SW 1271 (cell line): Measurements from ENCODE around the gene COL18A1.
"Not testable (repeated sequence)": the region's sequence is repeated elsewhere in the genome, so short reads cannot be mapped to it uniquely, and the experiment has no call there.

Source experiments
- DNase-seq, 2 experiments: peaks; one replicate each; lab custom pipeline; 2025; lab: John Stamatoyannopoulos, UW

Gene COL18A1

DNA sequence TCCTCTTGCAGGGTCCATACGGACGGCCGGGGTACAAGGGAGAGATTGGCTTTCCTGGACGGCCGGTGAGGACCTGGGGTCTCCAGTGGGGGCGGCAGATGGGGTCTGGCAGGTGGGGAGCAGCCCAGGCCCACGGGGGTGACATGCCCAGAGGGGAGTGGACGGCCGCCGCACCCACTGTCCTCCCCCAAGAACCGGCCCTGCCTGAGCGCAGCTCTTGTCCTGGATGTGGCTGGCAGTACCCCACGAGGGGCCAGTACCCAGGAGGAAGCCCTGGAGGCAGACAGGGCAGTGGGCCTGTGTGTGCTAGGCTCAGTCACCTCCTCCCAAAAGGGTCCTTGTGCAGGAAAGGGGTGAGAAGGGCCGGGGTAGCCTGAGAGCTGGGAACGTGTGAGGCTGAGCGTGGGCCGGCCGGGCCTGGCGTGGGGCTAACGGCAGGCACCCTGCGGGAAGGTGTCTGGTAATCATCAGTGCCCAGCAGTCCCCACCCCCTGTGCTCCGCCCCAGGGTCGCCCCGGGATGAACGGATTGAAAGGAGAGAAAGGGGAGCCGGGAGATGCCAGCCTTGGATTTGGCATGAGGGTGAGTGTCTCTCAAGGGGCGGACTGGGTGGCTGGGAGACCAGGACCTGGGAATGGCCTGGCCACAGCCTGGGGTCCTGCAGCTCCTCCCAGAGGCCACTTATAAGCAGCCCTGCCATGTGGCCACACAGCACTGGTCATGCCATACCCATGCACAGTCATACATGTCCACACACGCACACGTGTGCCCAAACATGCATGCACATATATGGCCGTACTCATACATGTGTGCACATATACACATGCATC is 90.1 kb downstream of the COL18A1 start:
- no peak for DNase-seq

- DNase-seq: no peak
Measured at GRCh38 chr21:45496151-45496967, 91.4 kb downstream of the COL18A1 start.

DNA sequence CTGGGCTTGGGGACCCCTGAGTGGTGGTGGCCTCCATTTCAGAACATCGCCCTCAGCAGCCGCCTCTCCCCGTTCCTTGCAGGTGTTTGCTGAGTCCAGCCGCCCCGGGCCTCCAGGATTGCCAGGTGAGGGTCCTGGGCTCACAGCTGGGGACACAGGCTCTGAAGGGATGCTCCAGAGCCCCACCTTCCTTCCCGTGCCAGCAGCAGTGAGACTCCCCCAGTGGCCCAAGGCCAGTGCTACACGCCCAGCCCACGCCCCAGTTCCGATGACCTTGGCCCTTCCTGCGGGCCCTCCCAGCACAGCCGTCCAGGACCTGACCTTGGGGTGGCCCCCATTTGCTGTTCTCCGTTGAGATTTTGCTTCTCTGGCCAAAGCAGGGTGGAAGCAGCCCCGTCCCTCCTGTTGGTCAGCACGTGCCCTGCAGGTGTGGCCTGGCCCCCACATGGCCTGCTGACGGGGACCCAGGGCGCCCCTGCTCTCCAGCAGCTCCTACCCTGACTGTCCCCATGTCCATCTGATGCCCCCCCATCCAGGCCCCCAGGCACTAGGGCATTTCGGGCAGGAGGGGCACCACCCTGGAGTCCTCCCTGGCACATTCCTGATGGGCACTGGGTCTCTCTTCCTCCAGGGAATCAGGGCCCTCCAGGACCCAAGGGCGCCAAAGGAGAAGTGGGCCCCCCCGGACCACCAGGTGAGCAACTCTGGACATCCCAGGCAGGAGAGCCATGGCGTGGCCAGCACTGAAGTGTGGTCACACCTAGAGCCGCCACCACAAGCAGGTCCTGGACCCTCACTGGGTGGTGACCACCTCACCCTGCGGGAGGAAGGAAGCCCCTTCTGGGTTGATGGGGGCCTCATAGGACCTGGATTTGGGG is 92.2 kb downstream of the COL18A1 start:
- DNase-seq: no peak

GRCh38 chr21:45497846-45498645 is 93.1 kb downstream of the COL18A1 start:
- DNase-seq: no peak

DNA sequence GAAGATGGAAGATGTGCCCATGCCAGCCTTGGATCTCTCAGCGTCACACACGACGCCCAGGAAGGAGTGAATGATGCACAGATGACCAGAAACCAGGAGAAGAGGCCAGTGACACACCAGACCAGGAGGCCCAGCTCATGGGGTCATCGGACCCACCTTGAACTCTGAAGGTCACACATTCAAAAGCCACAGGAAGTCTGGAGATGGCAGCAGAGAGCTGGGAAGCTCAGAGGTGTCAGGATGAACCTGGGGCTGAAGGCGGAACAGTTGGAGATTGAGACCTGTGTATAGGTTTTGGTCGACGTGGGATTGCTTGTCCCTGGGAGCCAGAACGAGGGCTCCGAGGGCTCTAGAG is 93.7 kb downstream of the COL18A1 start:
- DNase-seq: no peak

- no peak for DNase-seq
Measured at GRCh38 chr21:45499201-45499750, 94.3 kb downstream of the COL18A1 start.

- DNase-seq: no peak
Measured at GRCh38 chr21:45499970-45500577, 95.1 kb downstream of the COL18A1 start.

GRCh38 chr21:45501081-45502005 is 96.4 kb downstream of the COL18A1 start:
- DNase-seq: not testable (repeated sequence)

DNA sequence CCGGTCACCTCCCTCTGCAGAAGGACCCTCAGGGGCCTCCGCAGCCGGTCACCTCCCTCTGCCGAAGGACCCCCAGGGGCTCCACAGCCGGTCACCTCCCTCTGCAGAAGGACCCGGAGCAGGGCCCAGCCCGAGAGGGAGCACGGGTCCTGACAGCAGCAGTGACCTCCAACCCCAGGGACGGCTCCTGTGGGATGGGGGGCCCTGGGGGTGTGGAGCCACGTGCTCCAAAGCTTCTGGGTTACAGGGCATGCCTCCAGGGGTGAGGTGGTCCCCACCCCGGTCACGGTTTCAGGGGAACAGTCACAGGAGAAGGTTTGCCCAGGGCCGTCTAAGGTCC is 97.0 kb downstream of the COL18A1 start:
- no peak for DNase-seq

- DNase-seq: no peak
Measured at GRCh38 chr21:45502600-45502999, 97.6 kb downstream of the COL18A1 start.

DNA sequence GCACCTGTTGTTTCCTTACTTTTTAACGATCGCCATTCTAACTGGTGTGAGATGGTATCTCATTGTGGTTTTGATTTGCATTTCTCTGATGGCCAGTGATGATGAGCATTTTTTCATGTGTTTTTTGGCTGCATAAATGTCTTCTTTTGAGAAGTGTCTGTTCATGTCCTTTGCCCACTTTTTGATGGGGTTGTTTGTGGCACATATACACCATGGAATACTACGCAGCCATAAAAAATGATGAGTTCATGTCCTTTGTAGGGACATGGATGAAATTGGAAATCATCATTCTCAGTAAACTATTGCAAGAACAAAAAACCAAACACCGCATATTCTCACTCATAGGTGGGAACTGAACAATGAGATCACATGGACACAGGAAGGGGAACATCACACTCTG is 98.3 kb downstream of the COL18A1 start:
- DNase-seq: not testable (repeated sequence)

DNA sequence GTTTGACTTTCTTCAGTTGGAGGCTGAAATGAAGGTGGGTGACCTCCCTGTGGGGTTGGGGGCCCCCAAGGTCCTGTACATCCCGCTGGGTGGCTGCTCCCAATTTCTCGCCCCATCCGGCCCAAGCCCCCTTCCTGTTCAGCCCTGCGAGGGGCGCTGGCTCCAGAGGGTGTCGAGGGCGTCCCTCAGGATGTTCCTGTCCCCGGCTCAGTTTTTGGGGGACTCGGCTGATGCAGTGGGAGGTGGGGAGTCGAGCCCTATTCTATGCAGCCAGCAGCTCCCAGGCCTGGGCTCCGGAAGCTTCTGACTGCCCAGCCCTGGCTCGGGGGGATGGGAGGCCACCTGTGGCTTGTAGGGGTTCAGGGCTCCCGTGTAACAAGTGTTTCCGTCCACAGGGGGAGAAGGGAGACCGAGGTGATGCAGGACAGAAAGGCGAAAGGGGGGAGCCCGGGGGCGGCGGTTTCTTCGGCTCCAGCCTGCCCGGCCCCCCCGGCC is 99.1 kb downstream of the COL18A1 start:
- DNase-seq: no peak

GRCh38 chr21:45504516-45505415 is 99.8 kb downstream of the COL18A1 start:
- no peak for DNase-seq

DNA sequence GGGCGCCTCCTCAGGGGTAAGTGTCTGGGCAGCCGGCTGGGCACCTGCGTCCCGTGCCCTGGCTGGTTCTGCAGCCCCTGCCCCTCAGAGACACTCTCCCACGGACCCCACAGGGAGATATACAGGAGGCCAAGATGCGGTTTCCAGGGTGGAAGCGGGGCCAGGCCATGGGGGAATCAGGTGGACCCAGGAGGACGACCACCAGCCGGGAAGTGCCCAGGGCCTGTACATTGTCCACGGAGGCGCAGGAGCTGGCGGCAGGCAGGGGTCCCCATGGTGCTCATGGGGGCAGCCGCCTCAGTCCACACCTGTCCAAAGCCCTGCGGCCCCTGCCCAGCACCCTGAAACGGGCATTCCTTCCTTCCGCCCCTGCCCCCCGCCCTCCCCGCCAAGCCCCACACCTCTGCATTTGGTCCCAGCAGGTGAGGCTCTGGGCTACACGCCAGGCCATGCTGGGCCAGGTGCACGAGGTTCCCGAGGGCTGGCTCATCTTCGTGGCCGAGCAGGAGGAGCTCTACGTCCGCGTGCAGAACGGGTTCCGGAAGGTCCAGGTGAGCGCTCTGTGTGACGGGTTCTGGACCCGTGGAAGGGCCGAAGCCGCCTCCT is 100.6 kb downstream of the COL18A1 start:
- no peak for DNase-seq

GRCh38 chr21:45506241-45506817 is 101.4 kb downstream of the COL18A1 start:
- DNase-seq: no peak

DNA sequence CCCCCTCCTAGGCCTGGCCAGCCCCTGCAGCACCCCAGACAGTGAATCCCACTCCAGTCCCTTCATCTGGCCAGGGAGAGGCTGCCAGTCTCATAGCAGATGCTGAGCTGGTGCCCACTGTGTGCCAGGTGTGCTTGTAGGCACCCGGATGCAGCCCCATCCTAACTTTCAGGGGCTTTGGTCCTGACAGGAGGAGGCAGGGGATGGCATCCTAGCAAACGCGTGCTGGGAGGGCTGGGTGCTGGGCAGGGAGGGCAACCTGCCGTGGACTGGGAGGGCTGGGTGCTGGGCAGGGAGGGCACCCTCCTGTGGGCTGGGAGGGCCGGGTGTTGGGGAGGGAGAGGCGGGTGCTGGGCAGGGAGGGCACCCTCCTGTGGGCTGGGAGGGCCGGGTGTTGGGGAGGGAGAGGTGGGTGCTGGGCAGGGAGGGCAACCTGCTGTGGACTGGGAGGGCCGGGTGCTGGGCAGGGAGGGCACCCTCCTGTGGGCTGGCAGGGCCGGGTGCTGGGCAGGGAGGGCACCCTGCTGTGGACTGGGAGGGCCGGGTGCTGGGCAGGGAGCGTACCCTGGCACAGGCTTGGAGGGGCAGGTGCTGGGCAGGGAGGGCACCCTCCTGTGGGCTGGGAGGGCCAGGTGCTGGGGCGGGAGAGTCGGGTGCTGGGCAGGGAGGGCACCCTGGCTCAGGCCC is 102.0 kb downstream of the COL18A1 start:
- no peak for DNase-seq

GRCh38 chr21:45507523-45507875 is 102.5 kb downstream of the COL18A1 start:
- DNase-seq: no peak
